Right lobe of liver (tissue), 6 donors: ENCODE results near the gene KCNIP3. TPM values are rescaled to one million over a fixed set of nuclear protein-coding genes. Genes with fewer than 3 reads are reported as not detected.
"Not testable (repeated sequence)": the region's sequence is repeated elsewhere in the genome, so short reads cannot be mapped to it uniquely, and the experiment has no call there.

ENCODE experiments used
- ATAC-seq, 4 donors: fragments of 200-7000 bp; cut with Tn5 transposase; one replicate each; pipeline ENCODE4 v1.9.1; 2020; ENCODE audit warnings: mild to moderate bottlenecking in 4 of 4, moderate library complexity in 4 of 4
- DNase-seq, 3 donors: peaks; one replicate each; pipeline ENCODE4 v3.0.0-alpha.2; 2020
- H3K27ac ChIP-seq, 3 donors: fragments of 200-600 bp; one replicate each; pipeline ENCODE4 v1.8.0; 2022
- H3K27me3 ChIP-seq, 2 donors: fragments of 200-600 bp; one replicate each; pipeline ENCODE4 v1.8.0; 2022
- H3K36me3 ChIP-seq, 4 donors: fragments of 200-600 bp; sonication (generic) in 1 of 4; one replicate each; pipeline versions ENCODE4 v1.5.1 to v1.8.0; 2017 to 2022; ENCODE audit warnings: control low read depth in 1 of 4
- H3K4me1 ChIP-seq, 4 donors: fragments of 200-600 bp; sonication (generic) in 1 of 4; one replicate each; pipeline versions ENCODE4 v1.5.1 to v1.8.0; 2017 to 2022; ENCODE audit warnings: control low read depth in 1 of 4
- H3K4me3 ChIP-seq, 3 donors: fragments of 200-600 bp; one replicate each; pipeline ENCODE4 v1.8.0; 2022
- H3K9me3 ChIP-seq, 4 donors: fragments of 200-600 bp; sonication (generic) in 1 of 4; one replicate each; pipeline versions ENCODE4 v1.5.1 to v1.8.0; 2017 to 2022; ENCODE audit warnings: control low read depth in 1 of 4
- CTCF ChIP-seq, 4 donors: fragments of 200-600 bp in 3 of 4; fragments of 450-650 bp in 1 of 4; IDR thresholded peaks; one replicate each; pipeline versions ENCODE4 v1.5.1 to v1.8.0; 2016 to 2022; ENCODE audit warnings: antibody characterized with exemption in 4 of 4, mild to moderate bottlenecking in 2 of 4
- POLR2A ChIP-seq: fragments of 450-650 bp; IDR thresholded peaks from one replicate; pipeline ENCODE4 v1.6.1; 2017; ENCODE audit warnings: antibody characterized with exemption, mild to moderate bottlenecking
- WGBS: methylation state at CpG from one replicate; pipeline ENCODE4 v1.1.6; 2018; ENCODE audit warnings: low coverage, low lambda C conversion rate; ENCODE audit not compliant: insufficient coverage; ENCODE audit errors: missing lambda C conversion rate; 5-methylcytosine and 5-hydroxymethylcytosine counted together
- intact Hi-C, 2 donors: fragments of 100-400 bp; cut with DNase I; formaldehyde crosslinking; loops; one replicate each; pipeline versions ENCODE4 v1.11.2 to v1.14.1; 2022
- total RNA-seq, 6 experiments: library from RNA; depleted of rRNA in 2 of 6; stranded (reverse); fragments of >200 nt in 2 of 6; fragmentation: NEBNext Ultra II Directional in 3 of 6; extraction: Animal tissue kit (Norgen Biotek cat#: 25700) in 3 of 6; gene quantifications; one replicate each; pipeline versions ENCODE4 v1.1.0 to v1.2.4, GENCODE V29; 2016 to 2023
- donor health status: DM: no; HTN: yes; CAD: no.
- donor health status: DM: no; HTN: no; CAD: no.
- donor health status: DM: no; HTN: no; CAD: no.
- donor health status: DM: no; HTN: yes; CAD: no.
- donor health status: DM: no; HTN: yes; CAD: no.

Gene KCNIP3
- total RNA-seq, 6 experiments from 2014 or later = 0.46 to 3.3 (median 1.2) TPM

DNA sequence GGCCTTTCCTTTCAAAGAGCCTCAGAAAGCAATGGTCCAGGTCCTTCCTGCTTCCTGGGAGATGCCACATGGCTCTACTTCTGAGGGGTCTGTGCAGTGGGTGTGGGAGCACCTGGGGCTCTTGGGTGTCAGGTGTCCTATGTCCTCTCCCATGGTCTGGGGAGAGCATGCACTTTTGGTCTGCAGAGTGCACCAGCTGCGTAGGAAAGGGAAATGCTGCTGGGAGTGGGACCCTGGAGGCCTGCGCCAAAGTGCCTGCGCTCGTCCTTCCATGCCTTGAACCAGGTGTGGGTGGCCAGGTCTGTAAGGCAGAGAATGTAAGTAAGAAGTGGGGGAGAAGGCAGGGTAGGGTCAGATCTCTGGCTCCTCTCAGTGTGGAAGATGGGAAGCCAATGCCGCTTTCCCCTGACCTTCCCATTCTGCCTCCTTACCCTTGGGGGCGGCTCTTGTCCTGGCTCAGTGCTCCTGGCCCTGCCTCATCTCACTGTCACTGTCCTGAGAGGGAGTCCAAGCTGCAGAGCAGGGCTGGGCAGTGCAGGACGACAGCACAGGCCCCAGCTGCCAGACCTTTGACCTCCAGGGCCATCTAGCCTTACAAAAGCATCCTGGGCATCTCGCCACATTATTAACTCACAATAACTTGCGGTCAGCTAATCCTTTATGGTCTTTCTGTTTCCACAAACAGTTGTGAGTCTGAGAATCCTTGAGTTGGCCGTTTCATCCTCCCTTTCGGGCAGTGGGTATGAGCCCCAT is 29.5 kb upstream of the KCNIP3 start:
- Histone ChIP-seq H3K9me3 (no peaks in the 10 kb centered on the region), H3K27me3 (no peaks in the 10 kb centered on the region), H3K4me1 (peaks cover 0 to 8% (median 0%) of the 10 kb centered on the region in 4 donors), H3K36me3 (no peaks in the 10 kb centered on the region), H3K27ac (no peak overlapping the region), H3K4me3 (no peak overlapping the region)
- WGBS = 48% methylated on average over 2 of the region's 11 CpGs
- no peak for TF ChIP-seq POLR2A
- TF ChIP-seq CTCF (IDR thresholded peaks at IDR 0.05) = no peak
- peak; percentile 67 to 84 (median 83) for DNase-seq
- peak; percentile 90 to 99 (median 97) for ATAC-seq
- intact Hi-C loops = no loop called here

DNA sequence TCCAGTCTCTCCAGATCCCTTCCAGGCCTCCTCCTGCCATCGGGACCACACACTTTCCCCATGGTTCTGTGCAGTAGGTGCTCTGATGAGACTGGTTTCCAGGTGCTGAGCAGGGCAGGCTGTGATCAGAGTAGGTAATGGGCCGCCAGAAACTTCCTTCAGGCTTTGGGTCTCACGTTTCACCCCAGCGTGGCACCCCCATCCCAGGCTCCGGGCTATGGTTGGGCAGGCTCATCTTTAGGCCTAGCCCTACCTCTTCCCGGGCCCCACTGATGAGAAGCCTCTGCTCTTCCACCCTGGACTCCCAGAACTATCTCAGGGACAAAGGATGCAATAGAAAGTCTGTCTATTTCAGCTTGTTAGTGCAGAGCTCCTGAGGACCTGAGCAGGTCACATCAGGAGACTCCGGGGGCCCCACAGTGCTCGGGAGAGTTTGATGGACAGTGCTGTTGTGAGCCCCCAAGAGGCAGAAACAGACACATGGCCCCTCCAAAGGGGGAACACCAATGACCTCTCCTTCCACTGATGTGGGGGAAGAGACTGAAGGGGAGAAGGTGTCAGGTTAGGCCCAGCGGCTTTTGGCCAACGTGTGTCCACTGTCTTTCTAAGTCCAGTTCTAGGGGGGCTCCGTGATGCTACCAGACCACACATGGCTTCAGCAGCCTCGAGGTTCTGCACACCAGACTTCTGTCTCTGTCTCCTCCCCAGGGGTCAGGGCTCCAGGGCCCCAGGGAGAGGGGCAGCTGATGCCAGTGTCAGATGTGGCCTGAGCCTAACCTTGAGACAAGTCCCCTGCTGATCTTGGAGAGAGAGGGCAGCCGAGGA is 28.7 kb upstream of the KCNIP3 start:
- no peak for TF ChIP-seq CTCF (IDR thresholded peaks at IDR 0.05)
- no peak for TF ChIP-seq POLR2A
- H3K9me3 ChIP-seq = no peaks in the 10 kb centered on the region
- 81% methylated on average over 8 of the region's 13 CpGs for WGBS
- intact Hi-C loops = no loop called here
- DNase-seq = peak in 2 of 3 donors; percentile 9 to 40
- no peak for ATAC-seq
- H3K27me3 ChIP-seq = no peaks in the 10 kb centered on the region
- H3K27ac ChIP-seq = no peak overlapping the region
- no peaks in the 10 kb centered on the region for H3K36me3 ChIP-seq
- H3K4me3 ChIP-seq = no peak overlapping the region
- peaks cover 0 to 8% (median 0%) of the 10 kb centered on the region in 4 donors for H3K4me1 ChIP-seq

DNA sequence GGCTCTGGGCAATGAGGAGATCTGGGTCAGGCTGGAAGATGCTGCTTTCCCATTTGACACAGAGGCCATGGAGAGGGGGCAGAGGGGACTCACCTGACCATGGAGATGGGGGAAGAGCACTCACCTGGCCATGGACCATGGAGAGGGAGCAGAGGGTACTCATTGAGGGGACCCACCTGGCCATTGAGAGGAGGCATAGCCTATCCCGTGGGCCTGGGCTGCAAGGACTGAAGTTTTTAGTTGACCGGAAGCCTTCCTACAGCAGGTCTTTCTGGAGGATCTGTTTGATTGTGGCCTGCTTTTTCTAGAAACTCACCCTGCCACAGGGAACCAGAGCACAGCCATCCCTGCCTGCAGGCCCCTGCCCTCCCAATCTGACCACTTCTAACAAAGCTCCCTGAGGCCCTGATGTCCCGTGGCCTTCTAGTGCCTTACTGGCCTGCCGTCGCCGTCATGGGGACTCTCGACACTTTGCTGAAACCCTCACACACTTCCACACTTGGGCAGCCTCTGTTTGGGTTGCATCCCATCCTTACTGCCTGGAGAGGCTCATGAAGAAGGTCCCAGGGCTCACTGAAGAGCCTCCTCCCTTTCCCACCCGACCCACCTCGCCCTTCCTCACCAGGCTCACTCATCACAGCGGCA is 28.0 kb upstream of the KCNIP3 start:
- no peak for TF ChIP-seq POLR2A
- no peak for TF ChIP-seq CTCF (IDR thresholded peaks at IDR 0.05)
- intact Hi-C loops = no loop called here
- WGBS = no CpG with 5 or more reads among the region's 10 CpGs
- ATAC-seq (no peak), DNase-seq (peak in 2 of 3 donors; percentile 23 to 25)
- H3K27me3 ChIP-seq = no peaks in the 10 kb centered on the region
- no peaks in the 10 kb centered on the region for H3K9me3 ChIP-seq
- H3K4me3 ChIP-seq = no peak overlapping the region
- no peaks in the 10 kb centered on the region for H3K36me3 ChIP-seq
- H3K4me1 ChIP-seq = peaks cover 0 to 8% (median 0%) of the 10 kb centered on the region in 4 donors
- H3K27ac ChIP-seq = no peak overlapping the region

DNA sequence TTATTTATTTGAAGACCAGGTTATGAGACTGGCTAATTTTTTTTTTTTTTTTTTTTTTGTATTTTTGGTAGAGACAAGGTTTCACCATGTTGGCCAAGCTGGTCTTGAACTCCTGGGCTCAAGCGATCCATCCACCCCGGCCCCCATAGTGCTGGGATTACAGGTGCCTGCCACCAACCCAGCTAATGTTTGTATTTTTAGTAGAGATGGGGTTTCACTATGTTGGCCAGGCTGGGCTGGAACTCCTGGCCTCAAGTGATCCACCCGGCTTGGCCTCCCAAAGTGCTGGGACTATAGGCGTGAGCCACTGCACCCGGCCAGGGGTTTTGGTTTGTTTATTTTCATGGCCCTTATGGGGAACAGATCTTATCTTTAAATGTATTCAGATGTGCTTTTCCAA is 27.4 kb upstream of the KCNIP3 start:
- H3K4me1 ChIP-seq, H3K9me3 ChIP-seq, H3K4me3 ChIP-seq, H3K27me3 ChIP-seq, H3K27ac ChIP-seq, DNase-seq, H3K36me3 ChIP-seq, ATAC-seq, intact Hi-C loops: not testable (repeated sequence)
- WGBS = no CpG with 5 or more reads among the region's 5 CpGs
